ENCODE measurements around the gene CABLES1.
"Not testable (repeated sequence)": the region's sequence is repeated elsewhere in the genome, so short reads cannot be mapped to it uniquely, and the experiment has no call there.

The CABLES1 gene, protein sequence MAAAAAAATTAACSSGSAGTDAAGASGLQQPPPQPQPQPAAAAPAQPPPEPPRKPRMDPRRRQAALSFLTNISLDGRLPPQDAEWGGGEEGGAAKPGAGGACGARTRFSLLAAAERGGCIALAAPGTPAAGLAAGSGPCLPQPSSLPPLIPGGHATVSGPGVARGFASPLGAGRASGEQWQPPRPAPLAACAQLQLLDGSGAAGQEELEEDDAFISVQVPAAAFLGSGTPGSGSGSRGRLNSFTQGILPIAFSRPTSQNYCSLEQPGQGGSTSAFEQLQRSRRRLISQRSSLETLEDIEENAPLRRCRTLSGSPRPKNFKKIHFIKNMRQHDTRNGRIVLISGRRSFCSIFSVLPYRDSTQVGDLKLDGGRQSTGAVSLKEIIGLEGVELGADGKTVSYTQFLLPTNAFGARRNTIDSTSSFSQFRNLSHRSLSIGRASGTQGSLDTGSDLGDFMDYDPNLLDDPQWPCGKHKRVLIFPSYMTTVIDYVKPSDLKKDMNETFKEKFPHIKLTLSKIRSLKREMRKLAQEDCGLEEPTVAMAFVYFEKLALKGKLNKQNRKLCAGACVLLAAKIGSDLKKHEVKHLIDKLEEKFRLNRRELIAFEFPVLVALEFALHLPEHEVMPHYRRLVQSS

DNA sequence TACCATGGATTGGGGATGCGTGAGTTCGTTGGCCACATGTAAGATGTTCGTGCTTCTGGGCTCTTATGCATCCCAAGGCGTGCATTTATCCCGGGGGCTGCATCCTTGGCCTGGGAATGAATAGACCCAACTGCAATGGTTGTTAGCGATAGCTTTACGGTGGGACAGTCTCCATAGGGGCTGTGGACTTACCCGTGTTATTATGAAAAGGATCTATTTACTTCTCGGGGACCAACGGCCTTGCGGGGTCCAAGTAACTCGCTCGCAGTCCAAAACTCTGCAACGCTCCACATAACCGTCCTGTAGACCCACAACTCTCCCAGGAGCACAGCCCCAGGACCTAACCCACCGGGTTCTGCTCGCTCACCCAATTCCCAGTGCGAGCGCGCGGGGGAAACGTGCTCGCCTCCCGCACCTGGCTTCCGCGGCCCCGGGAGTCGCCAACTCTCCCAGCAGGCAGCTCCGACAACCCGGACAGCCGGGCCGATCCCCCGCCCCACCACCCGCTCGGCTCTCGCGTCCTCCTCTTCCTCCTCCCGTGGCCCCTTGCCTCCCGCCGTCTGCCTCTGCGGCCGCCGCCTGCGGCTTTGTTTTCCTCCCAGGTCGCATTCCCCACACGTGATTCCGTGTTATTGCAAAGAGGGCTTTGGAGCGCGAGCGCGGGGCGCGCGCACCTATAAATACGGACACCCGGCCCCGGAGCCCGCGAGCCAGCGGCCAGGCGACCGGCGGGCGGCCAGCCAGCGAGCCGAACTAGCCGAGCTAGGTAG lies at the start of gene CABLES1:
TSS of gene CABLES1 (plus strand) at position 706 of the 770 bp plus-strand sequence. CDS start 278 bp downstream, outside the sequence.
- Histone ChIP-seq H3K36me3 (ENCODE audit: insufficient read depth, low read length) (no peaks in the 10 kb centered on the region), H2AFZ (ENCODE audit: low read depth, low read length) (peak within 1 kb of the TSS; percentile 72), H3K4me1 (ENCODE audit: insufficient read depth, low read length) (peaks cover 23% of the 10 kb centered on the region), H3K27me3 (ENCODE audit: insufficient read depth, low read length) (peaks cover 32% of the 10 kb centered on the region), H3K4me3 (ENCODE audit: low read length) (peak within 1 kb of the TSS; percentile 58), H3K9me3 (ENCODE audit: low read length) (no peaks in the 10 kb centered on the region)

DNA sequence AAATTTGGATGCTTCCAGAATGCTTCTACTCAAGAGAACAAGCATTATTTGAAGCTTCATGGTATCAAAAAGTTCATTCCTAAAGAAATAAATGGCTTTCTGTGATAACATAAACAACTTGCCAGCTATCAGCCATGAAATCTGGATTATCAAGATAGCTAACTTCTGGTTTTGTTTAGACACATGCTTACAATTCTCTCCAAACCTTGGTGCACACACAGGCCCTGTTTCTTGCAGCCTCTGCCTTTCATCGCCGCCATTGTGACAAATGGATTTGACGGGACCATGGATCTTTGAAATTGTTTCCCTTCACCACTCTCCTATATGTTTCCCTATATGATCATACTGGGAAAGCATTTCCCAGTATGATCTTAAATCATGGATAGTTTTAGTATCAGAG lies 47.9 kb upstream of the CABLES1 start:
- H3K27me3 ChIP-seq (ENCODE audit: insufficient read depth, low read length): no peaks in the 10 kb centered on the region
- no peaks in the 10 kb centered on the region for H3K9me3 ChIP-seq (ENCODE audit: low read length)
- no peak overlapping the region for H3K4me3 ChIP-seq (ENCODE audit: low read length)
- H2AFZ ChIP-seq (ENCODE audit: low read depth, low read length): no peak overlapping the region
- no peaks in the 10 kb centered on the region for H3K36me3 ChIP-seq (ENCODE audit: insufficient read depth, low read length)
- H3K4me1 ChIP-seq (ENCODE audit: insufficient read depth, low read length): peaks cover 5% of the 10 kb centered on the region

DNA sequence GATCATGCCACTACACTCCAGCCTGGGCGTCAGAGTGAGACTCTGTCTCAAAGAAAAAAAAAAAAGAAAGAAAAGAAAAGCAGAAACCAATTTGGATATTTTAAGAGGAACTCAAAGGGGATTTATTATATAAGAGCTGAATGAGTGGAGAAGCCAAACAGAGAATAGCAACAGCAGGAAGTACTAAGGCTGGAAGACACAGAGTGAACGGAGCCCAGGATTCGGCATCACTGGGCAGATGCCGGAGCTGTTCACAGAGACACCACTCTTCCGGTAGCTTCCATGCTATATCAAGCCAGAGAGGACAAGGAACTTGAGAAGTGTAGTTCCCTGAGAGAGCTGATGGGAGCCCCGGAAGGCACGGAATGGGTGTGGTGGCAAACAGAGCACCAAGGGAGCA lies 47.0 kb upstream of the CABLES1 start:
- H3K4me1 ChIP-seq (ENCODE audit: insufficient read depth, low read length): peaks cover 5% of the 10 kb centered on the region
- H3K9me3 ChIP-seq (ENCODE audit: low read length): no peaks in the 10 kb centered on the region
- no peaks in the 10 kb centered on the region for H3K36me3 ChIP-seq (ENCODE audit: insufficient read depth, low read length)
- H2AFZ ChIP-seq (ENCODE audit: low read depth, low read length): no peak overlapping the region
- H3K4me3 ChIP-seq (ENCODE audit: low read length): no peak overlapping the region
- no peaks in the 10 kb centered on the region for H3K27me3 ChIP-seq (ENCODE audit: insufficient read depth, low read length)

DNA sequence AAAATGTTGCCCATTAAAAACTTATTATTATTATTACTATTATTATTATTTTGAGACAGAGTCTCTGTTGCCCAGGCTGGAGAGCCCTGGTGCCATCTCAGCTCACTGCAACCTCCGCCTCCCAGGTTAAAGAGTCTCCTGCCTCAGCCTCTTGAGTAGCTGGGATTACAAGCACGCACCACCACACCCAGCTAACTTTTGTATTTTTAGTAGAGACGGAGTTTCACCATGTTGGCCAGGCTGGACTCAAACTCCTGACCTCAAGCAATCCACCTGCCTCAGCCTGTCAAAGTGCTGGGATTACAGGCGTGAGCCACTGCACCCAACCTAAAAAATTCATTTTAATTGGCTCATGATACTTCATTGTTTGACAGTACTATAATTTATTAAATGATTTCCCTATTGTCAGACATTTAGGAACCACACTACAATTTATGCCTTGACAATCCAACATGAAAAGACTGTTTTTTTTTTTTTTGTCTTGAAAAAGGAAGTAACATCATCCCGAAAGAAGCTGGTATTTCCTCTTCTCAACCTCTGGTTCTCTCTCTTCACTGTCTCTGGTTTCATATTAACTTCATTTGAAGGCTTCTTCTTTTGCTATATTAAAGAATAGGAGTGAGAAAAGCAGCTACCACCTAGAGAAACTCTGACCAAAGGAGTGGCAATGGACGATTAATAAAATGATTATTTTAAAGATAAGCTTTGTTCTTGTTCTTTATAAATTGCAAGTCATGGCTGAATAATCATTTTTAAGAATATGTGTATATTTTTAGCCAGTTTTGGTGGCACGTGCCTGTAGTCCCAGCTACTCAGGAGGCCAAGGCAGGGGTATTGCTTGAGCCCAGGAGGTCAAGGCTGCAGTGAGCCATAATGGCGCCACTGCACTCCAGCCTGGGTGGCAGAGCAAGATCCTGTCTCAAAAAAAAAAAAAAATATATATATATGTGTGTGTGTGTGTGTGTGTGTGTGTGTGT lies 44.0 kb upstream of the CABLES1 start:
- not testable (repeated sequence) for H3K36me3 ChIP-seq (ENCODE audit: insufficient read depth, low read length); H2AFZ ChIP-seq (ENCODE audit: low read depth, low read length); H3K4me3 ChIP-seq (ENCODE audit: low read length); H3K9me3 ChIP-seq (ENCODE audit: low read length)
- Histone ChIP-seq H3K4me1 (ENCODE audit: insufficient read depth, low read length) (peaks cover 12% of the 10 kb centered on the region), H3K27me3 (ENCODE audit: insufficient read depth, low read length) (peaks cover 15% of the 10 kb centered on the region)

DNA sequence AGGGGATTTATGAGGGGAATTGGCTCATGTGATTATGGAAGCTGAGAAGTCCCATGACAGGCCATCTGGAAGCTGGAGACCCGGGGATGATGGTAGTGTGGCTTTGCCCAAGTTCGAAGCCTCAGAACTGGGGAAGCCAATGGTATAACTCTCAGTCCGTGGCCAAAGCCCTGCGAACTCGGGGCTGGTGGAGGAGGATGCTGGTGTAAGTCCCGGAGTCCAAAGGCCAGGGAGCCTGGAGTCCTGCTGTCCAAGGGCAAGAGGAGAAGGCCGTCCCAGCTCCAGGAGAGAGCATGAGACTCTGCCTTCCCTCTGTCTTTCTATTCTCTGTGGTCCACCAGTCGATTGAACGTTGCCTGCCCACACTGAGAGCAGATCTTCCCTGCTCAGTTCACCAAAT lies 43.2 kb upstream of the CABLES1 start:
- Histone ChIP-seq H2AFZ (ENCODE audit: low read depth, low read length) (no peak overlapping the region), H3K9me3 (ENCODE audit: low read length) (no peaks in the 10 kb centered on the region), H3K36me3 (ENCODE audit: insufficient read depth, low read length) (no peaks in the 10 kb centered on the region), H3K27me3 (ENCODE audit: insufficient read depth, low read length) (peaks cover 19% of the 10 kb centered on the region), H3K4me3 (ENCODE audit: low read length) (no peak overlapping the region), H3K4me1 (ENCODE audit: insufficient read depth, low read length) (peaks cover 12% of the 10 kb centered on the region)

DNA sequence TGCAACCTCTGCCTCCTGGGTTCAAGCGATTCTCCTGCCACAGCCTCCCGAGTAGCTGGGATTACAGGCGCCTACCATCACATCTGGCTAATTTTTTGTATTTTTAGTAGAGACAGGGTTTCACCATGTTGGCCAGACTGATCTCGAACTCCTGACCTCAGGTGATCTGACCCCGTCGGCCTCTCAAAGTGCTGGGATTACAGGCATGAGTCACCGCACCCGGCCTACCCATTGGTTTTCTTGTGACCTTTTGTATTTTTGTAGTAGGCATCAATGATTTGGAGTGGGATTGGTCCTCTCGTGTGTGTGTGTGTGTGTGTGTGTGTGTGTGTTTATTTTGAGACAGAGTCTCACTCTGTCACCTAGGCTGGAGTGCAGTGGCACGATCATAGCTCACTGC lies 42.2 kb upstream of the CABLES1 start:
- not testable (repeated sequence) for H2AFZ ChIP-seq (ENCODE audit: low read depth, low read length); H3K9me3 ChIP-seq (ENCODE audit: low read length); H3K4me3 ChIP-seq (ENCODE audit: low read length); H3K36me3 ChIP-seq (ENCODE audit: insufficient read depth, low read length)
- peaks cover 12% of the 10 kb centered on the region for H3K4me1 ChIP-seq (ENCODE audit: insufficient read depth, low read length)
- peaks cover 19% of the 10 kb centered on the region for H3K27me3 ChIP-seq (ENCODE audit: insufficient read depth, low read length)

DNA sequence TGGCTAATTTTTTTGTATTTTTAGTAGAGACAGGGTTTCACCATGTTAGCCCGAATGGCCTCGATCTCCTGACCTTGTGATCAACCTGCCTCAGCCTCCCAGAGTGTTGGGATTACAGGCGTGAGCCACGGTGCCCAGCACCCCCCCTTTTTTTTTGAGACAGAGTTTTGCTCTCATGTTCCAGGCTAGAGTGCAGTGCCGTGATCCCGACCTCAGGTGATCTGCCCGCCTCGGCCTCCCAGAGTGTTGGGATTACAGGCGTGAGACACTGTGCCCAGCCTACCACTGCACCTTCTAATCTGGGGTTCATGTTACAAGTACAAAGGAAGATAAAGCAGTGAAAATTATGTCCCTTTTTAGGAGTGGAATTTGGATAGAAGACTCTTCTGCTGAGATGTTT lies 41.5 kb upstream of the CABLES1 start:
- no peak overlapping the region for H3K4me3 ChIP-seq (ENCODE audit: low read length)
- H3K36me3 ChIP-seq (ENCODE audit: insufficient read depth, low read length): no peaks in the 10 kb centered on the region
- H2AFZ ChIP-seq (ENCODE audit: low read depth, low read length): no peak overlapping the region
- no peaks in the 10 kb centered on the region for H3K9me3 ChIP-seq (ENCODE audit: low read length)
- peaks cover 12% of the 10 kb centered on the region for H3K4me1 ChIP-seq (ENCODE audit: insufficient read depth, low read length)
- H3K27me3 ChIP-seq (ENCODE audit: insufficient read depth, low read length): peaks cover 19% of the 10 kb centered on the region

DNA sequence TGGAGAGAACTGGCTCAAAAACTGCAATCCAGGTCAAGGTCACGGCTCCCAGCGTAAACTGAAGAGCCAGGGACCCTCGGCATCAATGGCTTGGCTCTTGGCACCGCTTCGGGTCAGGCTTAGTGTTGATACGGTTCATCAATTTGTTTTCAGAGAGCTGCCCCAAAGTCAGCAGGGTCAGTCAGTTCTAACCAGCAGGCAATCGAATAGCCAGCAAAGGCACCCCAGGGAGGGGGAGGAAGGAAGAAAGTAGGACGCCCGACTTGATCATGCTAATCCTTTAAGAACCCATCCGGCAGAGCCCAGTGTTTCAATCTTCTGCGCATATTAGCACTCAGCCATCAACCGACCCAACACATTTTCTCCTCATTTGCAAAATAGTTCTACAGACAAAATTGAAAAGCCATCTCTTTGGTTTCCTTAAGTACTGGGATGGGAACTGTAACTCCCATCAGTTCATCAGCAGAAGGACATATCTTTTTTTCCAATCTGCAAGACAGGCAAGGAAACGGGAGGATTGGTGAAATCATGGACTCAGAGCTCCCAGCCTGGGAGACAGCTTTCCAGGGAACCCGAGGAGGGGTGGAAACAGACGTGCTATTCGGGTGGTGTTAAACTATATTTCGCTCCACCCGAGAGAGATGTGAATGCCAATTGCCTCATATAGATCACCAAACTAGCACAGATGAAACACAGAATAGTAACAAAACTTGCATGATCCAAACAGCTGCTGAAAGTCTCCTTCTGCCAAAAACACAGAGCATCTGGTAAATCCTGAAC lies 40.7 kb upstream of the CABLES1 start:
- no peak overlapping the region for H3K4me3 ChIP-seq (ENCODE audit: low read length)
- no peaks in the 10 kb centered on the region for H3K36me3 ChIP-seq (ENCODE audit: insufficient read depth, low read length)
- H2AFZ ChIP-seq (ENCODE audit: low read depth, low read length): no peak overlapping the region
- H3K4me1 ChIP-seq (ENCODE audit: insufficient read depth, low read length): peaks cover 12% of the 10 kb centered on the region
- no peaks in the 10 kb centered on the region for H3K9me3 ChIP-seq (ENCODE audit: low read length)
- H3K27me3 ChIP-seq (ENCODE audit: insufficient read depth, low read length): peaks cover 19% of the 10 kb centered on the region

DNA sequence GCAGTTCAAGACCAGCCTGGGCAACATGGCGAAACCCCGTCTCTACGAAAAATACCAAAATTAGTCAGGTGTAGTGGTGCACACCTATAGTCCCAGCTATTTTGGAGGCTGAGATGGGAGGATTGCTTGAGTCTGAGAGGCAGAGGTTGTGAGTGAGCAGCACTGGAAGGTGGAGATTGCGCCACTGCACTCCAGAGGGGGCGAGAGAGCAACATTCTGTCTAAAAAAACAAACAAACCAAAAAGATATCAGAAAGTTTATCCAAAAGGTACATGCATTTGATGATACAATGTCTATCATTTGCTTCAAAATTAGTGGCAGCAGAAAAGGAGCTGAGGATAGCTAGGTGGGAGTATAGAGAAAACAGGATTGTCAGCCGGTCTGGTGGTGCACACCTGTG lies 39.8 kb upstream of the CABLES1 start:
- H3K4me3 ChIP-seq (ENCODE audit: low read length): no peak overlapping the region
- peaks cover 12% of the 10 kb centered on the region for H3K4me1 ChIP-seq (ENCODE audit: insufficient read depth, low read length)
- peaks cover 19% of the 10 kb centered on the region for H3K27me3 ChIP-seq (ENCODE audit: insufficient read depth, low read length)
- no peak overlapping the region for H2AFZ ChIP-seq (ENCODE audit: low read depth, low read length)
- H3K36me3 ChIP-seq (ENCODE audit: insufficient read depth, low read length): no peaks in the 10 kb centered on the region
- no peaks in the 10 kb centered on the region for H3K9me3 ChIP-seq (ENCODE audit: low read length)

DNA sequence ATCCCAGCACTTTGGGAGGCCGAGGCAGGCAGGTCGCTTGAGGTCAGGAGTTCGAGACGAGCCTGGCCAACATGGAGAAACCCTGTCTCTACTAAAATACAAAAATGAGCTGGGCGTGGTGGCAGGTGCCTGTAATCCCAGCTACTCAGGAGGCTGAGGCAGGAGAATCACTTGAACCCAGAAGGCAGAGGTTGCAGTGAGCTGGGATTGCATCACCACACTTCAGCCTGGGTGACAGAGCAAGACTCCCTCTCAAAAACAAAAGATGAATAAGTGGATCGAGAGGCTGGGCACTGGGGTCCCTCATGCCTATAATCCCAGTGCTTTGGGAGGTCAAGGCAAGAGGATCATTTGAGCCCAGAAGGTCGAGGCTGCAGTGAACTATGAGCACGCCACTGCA lies 38.3 kb upstream of the CABLES1 start:
- not testable (repeated sequence) for H2AFZ ChIP-seq (ENCODE audit: low read depth, low read length); H3K36me3 ChIP-seq (ENCODE audit: insufficient read depth, low read length); H3K9me3 ChIP-seq (ENCODE audit: low read length); H3K4me3 ChIP-seq (ENCODE audit: low read length)
- peaks cover 19% of the 10 kb centered on the region for H3K27me3 ChIP-seq (ENCODE audit: insufficient read depth, low read length)
- peaks cover 12% of the 10 kb centered on the region for H3K4me1 ChIP-seq (ENCODE audit: insufficient read depth, low read length)

DNA sequence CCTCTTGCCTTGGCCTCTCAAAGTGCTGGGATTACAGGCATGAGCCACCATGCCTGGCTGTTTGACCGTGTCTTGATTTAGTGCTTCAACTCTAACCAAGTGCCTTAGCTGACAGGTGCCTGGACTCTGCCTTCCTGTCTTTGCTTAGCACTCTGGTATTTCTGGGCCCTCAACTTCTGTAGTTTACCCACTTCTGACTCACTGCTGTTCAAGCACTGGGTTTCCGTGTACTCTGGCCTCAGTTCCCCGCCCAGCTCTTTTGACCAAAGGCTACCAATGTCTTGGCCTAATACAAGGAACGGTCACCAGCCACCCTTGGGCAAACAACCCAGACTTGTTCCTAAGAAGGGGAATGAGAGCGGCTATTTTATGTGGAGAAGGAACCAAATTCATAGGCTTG lies 35.7 kb upstream of the CABLES1 start:
- Histone ChIP-seq H3K4me3 (ENCODE audit: low read length) (no peak overlapping the region), H3K4me1 (ENCODE audit: insufficient read depth, low read length) (peaks cover 4% of the 10 kb centered on the region), H3K9me3 (ENCODE audit: low read length) (no peaks in the 10 kb centered on the region), H2AFZ (ENCODE audit: low read depth, low read length) (no peak overlapping the region), H3K36me3 (ENCODE audit: insufficient read depth, low read length) (no peaks in the 10 kb centered on the region), H3K27me3 (ENCODE audit: insufficient read depth, low read length) (peaks cover 15% of the 10 kb centered on the region)

All from neuron (in vitro differentiated cells).